ENCODE measurements around the gene TTC12.

GRCh38 chr11:113305440-113306336, 8.7 kb upstream of the TTC12 start:
- TF ChIP-seq CREB1 (IDR thresholded peaks at IDR 0.05; ENCODE audit: low read depth) (no peak), TEAD4 (IDR thresholded peaks at IDR 0.05) (no peak), REST (IDR thresholded peaks at IDR 0.05; ENCODE audit: low read depth) (no peak), EP300 (IDR thresholded peaks at IDR 0.05; ENCODE audit: borderline replicate concordance) (no peak), YY1 (IDR thresholded peaks at IDR 0.05; ENCODE audit: low read depth) (no peak)

Data from Ishikawa (cell line).